Adipocyte (in vitro differentiated cells): ENCODE measurements around the gene CAPG.

ENCODE experiments used
- DNase-seq: peaks from one replicate; pipeline ENCODE4 v3.0.0-alpha.2; 2015; ENCODE audit warnings: low read depth
- H3K27me3 ChIP-seq: replicated peaks from 2 replicates; pipeline ENCODE4 v1.7.0; 2013; ENCODE audit warnings: mild to moderate bottlenecking, low read length, moderate library complexity; ENCODE audit not compliant: control insufficient read depth, insufficient read depth
- H3K36me3 ChIP-seq: 2 replicates; pipeline ENCODE4 v1.7.0; 2013; ENCODE audit warnings: low read length, mild to moderate bottlenecking, moderate library complexity; ENCODE audit not compliant: control insufficient read depth, insufficient read depth, severe bottlenecking
- H3K4me1 ChIP-seq: 2 replicates; pipeline ENCODE4 v1.7.0; 2013; ENCODE audit warnings: mild to moderate bottlenecking, low read length, moderate library complexity; ENCODE audit not compliant: control insufficient read depth, insufficient read depth
- H3K4me3 ChIP-seq: 2 replicates; pipeline ENCODE4 v1.7.0; 2013; ENCODE audit warnings: mild to moderate bottlenecking, low read length, moderate library complexity
- H3K9ac ChIP-seq: 2 replicates; pipeline ENCODE4 v1.7.0; 2013; ENCODE audit warnings: mild to moderate bottlenecking, low read length, moderate library complexity
- H3K9me3 ChIP-seq: 2 replicates; pipeline ENCODE4 v1.7.0; 2013; ENCODE audit warnings: mild to moderate bottlenecking, low read length, moderate library complexity; ENCODE audit not compliant: control insufficient read depth

CAPG gene

GRCh38 chr2:85437488-85438200 is 27.5 kb upstream of the CAPG start:
- H3K9ac ChIP-seq: peak overlapping the region; percentile 79
- H3K27me3 ChIP-seq: no peaks in the 10 kb centered on the region
- H3K4me1 ChIP-seq: peaks cover 29% of the 10 kb centered on the region
- H3K4me3 ChIP-seq: peak overlapping the region; percentile 71
- H3K9me3 ChIP-seq: no peaks in the 10 kb centered on the region
- peak; percentile 77 for DNase-seq
- H3K36me3 ChIP-seq: no peaks in the 10 kb centered on the region

GRCh38 chr2:85436836-85437487 is 26.8 kb upstream of the CAPG start:
- no peaks in the 10 kb centered on the region for H3K36me3 ChIP-seq
- no peaks in the 10 kb centered on the region for H3K27me3 ChIP-seq
- no peaks in the 10 kb centered on the region for H3K9me3 ChIP-seq
- peaks cover 29% of the 10 kb centered on the region for H3K4me1 ChIP-seq
- no peak for DNase-seq
- peak overlapping the region; percentile 79 for H3K9ac ChIP-seq
- no peak overlapping the region for H3K4me3 ChIP-seq

- H3K4me3 ChIP-seq: no peak overlapping the region
- H3K9me3 ChIP-seq: no peaks in the 10 kb centered on the region
- H3K4me1 ChIP-seq: peaks cover 32% of the 10 kb centered on the region
- peak overlapping the region; percentile 79 for H3K9ac ChIP-seq
- H3K36me3 ChIP-seq: no peaks in the 10 kb centered on the region
- H3K27me3 ChIP-seq: no peaks in the 10 kb centered on the region
- no peak for DNase-seq
These were observed 26.0 kb upstream of the CAPG start for GRCh38 chr2:85435981-85436835.

DNA sequence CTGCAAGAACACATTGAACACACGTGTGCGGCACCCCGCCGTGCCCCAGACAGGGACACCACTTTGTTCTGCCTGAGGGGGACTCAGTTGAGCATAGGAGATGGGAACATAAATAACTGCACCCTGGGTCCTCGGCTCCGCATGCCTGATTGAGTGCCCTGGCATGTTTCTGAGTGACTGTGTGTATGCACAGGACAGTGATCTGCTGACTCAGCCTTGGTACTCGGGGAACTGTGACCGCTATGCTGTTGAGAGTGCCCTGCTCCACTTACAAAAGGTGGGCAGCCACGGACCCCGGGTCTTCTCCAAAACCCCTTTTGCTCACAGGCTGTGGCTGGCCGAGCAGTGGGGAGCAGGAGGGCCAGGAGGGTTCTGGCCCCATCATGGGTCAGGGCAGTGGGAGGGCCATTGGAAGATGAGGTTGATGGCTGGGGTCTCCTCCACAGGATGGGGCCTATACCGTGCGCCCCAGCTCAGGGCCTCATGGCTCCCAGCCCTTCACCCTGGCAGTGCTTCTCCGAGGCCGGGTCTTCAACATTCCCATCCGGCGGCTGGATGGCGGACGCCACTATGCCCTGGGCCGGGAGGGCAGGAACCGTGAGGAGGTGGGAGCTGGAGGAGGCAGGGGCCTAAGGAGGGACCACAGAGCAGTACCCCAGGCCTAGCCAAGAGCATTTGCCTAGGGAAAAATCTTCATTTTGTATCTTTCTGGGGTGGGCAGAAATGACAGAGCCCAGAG is 25.2 kb upstream of the CAPG start:
- Histone ChIP-seq H3K27me3 (no peaks in the 10 kb centered on the region), H3K4me3 (no peak overlapping the region), H3K9ac (no peak overlapping the region), H3K4me1 (peaks cover 32% of the 10 kb centered on the region), H3K36me3 (no peaks in the 10 kb centered on the region), H3K9me3 (no peaks in the 10 kb centered on the region)
- DNase-seq: no peak

DNA sequence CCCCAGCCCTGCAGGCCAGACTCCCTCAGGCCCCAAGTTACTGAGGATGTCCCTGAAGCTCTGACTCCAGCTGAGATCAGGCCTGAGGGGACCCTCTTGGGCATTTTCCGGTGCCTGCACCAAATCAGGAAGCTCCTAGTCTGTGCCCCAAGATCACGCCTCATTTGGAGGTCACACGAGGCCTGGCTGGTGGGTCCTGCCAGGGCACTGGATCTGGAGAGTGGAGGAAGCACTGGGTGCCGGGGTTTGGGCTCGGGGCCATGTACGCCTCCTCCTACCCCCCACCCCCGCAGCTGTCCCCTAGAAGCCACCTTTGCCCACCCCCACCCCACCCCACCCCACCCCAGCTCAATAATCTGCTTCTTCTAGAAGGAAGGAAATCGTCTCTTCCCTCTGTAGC is 24.5 kb upstream of the CAPG start:
- H3K4me1 ChIP-seq: peaks cover 32% of the 10 kb centered on the region

DNA sequence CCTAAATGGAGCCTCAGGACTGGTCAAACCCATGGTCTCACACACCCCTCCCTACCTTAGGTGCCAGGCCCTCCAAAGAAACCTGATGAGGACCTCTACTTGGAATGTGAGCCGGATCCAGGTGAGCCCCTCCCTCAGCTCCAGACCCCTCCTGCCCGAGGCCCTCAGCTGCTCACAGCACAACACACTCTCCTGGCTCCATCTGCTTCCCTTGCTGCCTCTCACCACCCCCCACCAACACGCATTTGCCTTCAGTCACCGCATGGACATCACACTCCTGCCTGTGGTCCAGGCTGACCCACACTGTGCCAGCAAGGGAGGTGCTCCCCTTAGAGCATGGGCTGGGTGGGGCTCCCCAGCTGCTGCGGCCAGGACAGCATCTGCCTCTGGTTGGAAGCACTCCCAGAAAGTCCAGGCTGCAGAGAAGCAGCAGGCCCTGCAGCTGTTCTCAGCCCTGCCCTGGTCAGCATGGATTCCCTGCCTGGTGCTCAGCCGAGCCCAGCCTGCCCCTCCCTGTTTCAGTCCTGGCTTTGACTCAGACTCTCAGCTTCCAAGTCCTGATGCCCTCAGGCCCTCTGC is 23.4 kb upstream of the CAPG start:
- DNase-seq: peak; percentile 97
- peak overlapping the region; percentile 5 for H3K9ac ChIP-seq
- peaks cover 26% of the 10 kb centered on the region for H3K4me1 ChIP-seq
- H3K9me3 ChIP-seq: no peaks in the 10 kb centered on the region
- no peak overlapping the region for H3K4me3 ChIP-seq
- no peaks in the 10 kb centered on the region for H3K27me3 ChIP-seq
- no peaks in the 10 kb centered on the region for H3K36me3 ChIP-seq

More for the DNA sequence above, 24.5 kb upstream of the CAPG start:
- Histone ChIP-seq H3K27me3 (no peaks in the 10 kb centered on the region), H3K9ac (no peak overlapping the region), H3K36me3 (no peaks in the 10 kb centered on the region), H3K4me3 (no peak overlapping the region), H3K9me3 (no peaks in the 10 kb centered on the region)
- no peak for DNase-seq

- Histone ChIP-seq H3K9me3 (no peaks in the 10 kb centered on the region), H3K36me3 (no peaks in the 10 kb centered on the region), H3K4me1 (peaks cover 26% of the 10 kb centered on the region), H3K4me3 (no peak overlapping the region), H3K9ac (no peak overlapping the region), H3K27me3 (no peaks in the 10 kb centered on the region)
- no peak for DNase-seq
These were observed 21.5 kb upstream of the CAPG start for GRCh38 chr2:85431570-85432205.

- H3K4me3 ChIP-seq: no peak overlapping the region
- no peak overlapping the region for H3K9ac ChIP-seq
- H3K36me3 ChIP-seq: no peaks in the 10 kb centered on the region
- H3K4me1 ChIP-seq: peaks cover 26% of the 10 kb centered on the region
- no peaks in the 10 kb centered on the region for H3K9me3 ChIP-seq
- no peaks in the 10 kb centered on the region for H3K27me3 ChIP-seq
- DNase-seq: no peak
These were observed 20.8 kb upstream of the CAPG start for GRCh38 chr2:85430752-85431569.

GRCh38 chr2:85429924-85430289 is 19.7 kb upstream of the CAPG start:
- DNase-seq: no peak
- peaks cover 26% of the 10 kb centered on the region for H3K4me1 ChIP-seq
- H3K9me3 ChIP-seq: no peaks in the 10 kb centered on the region
- no peak overlapping the region for H3K9ac ChIP-seq
- H3K4me3 ChIP-seq: no peak overlapping the region
- no peaks in the 10 kb centered on the region for H3K36me3 ChIP-seq
- no peaks in the 10 kb centered on the region for H3K27me3 ChIP-seq
